C4-2B (cell line): ENCODE data around the gene H6PD.

Experiments
- CTCF ChIP-seq: fragments of 450-650 bp; conservative IDR thresholded peaks from 2 replicates; pipeline ENCODE4 v1.5.1; 2017; ENCODE audit warnings: mild to moderate bottlenecking
- ZFX ChIP-seq: fragments of 450-650 bp; IDR thresholded peaks from 2 replicates; pipeline ENCODE4 v1.6.1; 2017

GRCh38 chr1:9281071-9281827 is 46.7 kb downstream of the H6PD start:
- no peak for TF ChIP-seq CTCF
- no peak for TF ChIP-seq ZFX
